SK-N-SH (cell line): ENCODE measurements around the gene AP1B1. TPM values are rescaled to one million over a fixed set of nuclear protein-coding genes. Genes with fewer than 3 reads are reported as not detected.

Experiments used
- CTCF ChIA-PET: fragments of 300-600, 350-600 bp; formaldehyde crosslinking; extraction: SDS; loops from one replicate; lab custom pipeline; 2021; lab: Yijun Ruan, JAX
- POLR2A ChIA-PET: fragments of 350-600 bp; sonication (Branson Sonifier 250); formaldehyde crosslinking; extraction: SDS; loops from one replicate; lab custom pipeline; 2020; ENCODE audit warnings: antibody characterized with exemption, inconsistent platforms; lab: Yijun Ruan, JAX
- DNase-seq: peaks from one replicate; pipeline ENCODE4 v3.0.0; 2012
- H2AFZ ChIP-seq: fragments of 200-600 bp; sonication (generic); 2 replicates; pipeline ENCODE4 v1.8.1; 2016; ENCODE audit warnings: antibody characterized with exemption, mild to moderate bottlenecking, low read depth
- H3F3A ChIP-seq: fragments of 200-600 bp; sonication (generic); replicated peaks from 2 replicates; pipeline ENCODE3; 2016; ENCODE audit warnings: antibody characterized with exemption, mild to moderate bottlenecking; ENCODE audit not compliant: insufficient read depth
- H3K27ac ChIP-seq, 2 experiments: fragments of 200-500 bp in 1 of 2; fragments of 200-600 bp in 1 of 2; sonication (Bioruptor generic) in 1 of 2; sonication (generic), shearing (Covaris generic) in 1 of 2; 2 replicates each; pipeline versions ENCODE4 v1.5.1 to v1.6.1; 2014 to 2016; ENCODE audit warnings: low read depth in 2 of 2, inconsistent platforms in 1 of 2, low read length in 1 of 2, mild to moderate bottlenecking in 1 of 2, mixed read lengths in 1 of 2
- H3K27me3 ChIP-seq: fragments of 200-600 bp; sonication (generic), shearing (Covaris generic); 2 replicates; pipeline ENCODE4 v1.6.1; 2016; ENCODE audit warnings: mixed run types; ENCODE audit not compliant: insufficient read depth
- H3K36me3 ChIP-seq, 2 experiments: fragments of 200-500 bp in 1 of 2; fragments of 200-600 bp in 1 of 2; sonication (Bioruptor generic) in 1 of 2; sonication (generic) in 1 of 2; replicated peaks in 1 of 2; 2 replicates each; pipeline versions ENCODE3 to v1.5.1; 2014 to 2016; ENCODE audit warnings: low read length in 1 of 2, mild to moderate bottlenecking in 1 of 2; ENCODE audit not compliant: insufficient read depth in 2 of 2, control insufficient read depth in 1 of 2
- H3K4me1 ChIP-seq, 2 experiments: fragments of 200-500 bp in 1 of 2; fragments of 200-600 bp in 1 of 2; sonication (Bioruptor generic) in 1 of 2; sonication (generic), shearing (Covaris generic) in 1 of 2; 2 replicates each; pipeline versions ENCODE4 v1.5.1 to v1.6.1; 2014 to 2016; ENCODE audit warnings: low read depth in 1 of 2, low read length in 1 of 2, mixed run types in 1 of 2; ENCODE audit not compliant: insufficient read depth in 2 of 2, control insufficient read depth in 1 of 2
- H3K4me2 ChIP-seq: fragments of 200-600 bp; sonication (generic), shearing (Covaris generic); 2 replicates; pipeline ENCODE4 v1.6.1; 2017; ENCODE audit warnings: mixed run types
- H3K4me3 ChIP-seq, 2 experiments: fragments of 200-500 bp in 1 of 2; fragments of 200-600 bp in 1 of 2; sonication (Bioruptor generic) in 1 of 2; sonication (generic), shearing (Covaris generic) in 1 of 2; 2 replicates each; pipeline versions ENCODE4 v1.5.1 to v1.8.1; 2014 to 2016; ENCODE audit warnings: low read depth in 2 of 2, inconsistent platforms in 1 of 2, low read length in 1 of 2, mild to moderate bottlenecking in 1 of 2, mixed read lengths in 1 of 2, moderate library complexity in 1 of 2
- H3K79me2 ChIP-seq: fragments of 200-600 bp; sonication (generic); 2 replicates; pipeline ENCODE4 v1.8.1; 2017; ENCODE audit warnings: mild to moderate bottlenecking; ENCODE audit not compliant: insufficient read depth
- H3K9ac ChIP-seq: fragments of 200-600 bp; sonication (generic); 2 replicates; pipeline ENCODE4 v1.6.1; 2017; ENCODE audit warnings: mixed run types
- H3K9me2 ChIP-seq: fragments of 200-600 bp; sonication (generic); 2 replicates; pipeline ENCODE4 v1.6.1; 2017; ENCODE audit warnings: mixed run types
- H3K9me3 ChIP-seq: fragments of 200-600 bp; sonication (generic); 2 replicates; pipeline ENCODE4 v1.6.1; 2017; ENCODE audit warnings: mixed run types, mild to moderate bottlenecking, moderate library complexity
- H4K20me1 ChIP-seq: fragments of 200-600 bp; sonication (generic); 2 replicates; pipeline ENCODE4 v1.6.1; 2017; ENCODE audit warnings: mild to moderate bottlenecking, mixed run types; ENCODE audit not compliant: insufficient read depth
- CHD2 ChIP-seq: fragments of 150-350 bp; IDR thresholded peaks from 2 replicates; pipeline ENCODE4 v1.6.1; 2018; ENCODE audit warnings: low read length; ENCODE audit not compliant: partially characterized antibody
- ELF1 ChIP-seq: IDR thresholded peaks from 2 replicates; pipeline ENCODE4 v1.4.0; 2012
- FOXM1 ChIP-seq: IDR thresholded peaks from 2 replicates; pipeline ENCODE4 v1.4.0; 2012; ENCODE audit warnings: low read depth, mild to moderate bottlenecking
- GABPA ChIP-seq: IDR thresholded peaks from 2 replicates; pipeline ENCODE4 v1.4.0; 2012; ENCODE audit warnings: low read depth, mild to moderate bottlenecking
- GATA2 ChIP-seq: sonication (generic); formaldehyde crosslinking; IDR thresholded peaks from 2 replicates; pipeline ENCODE4 v1.5.0; 2020; ENCODE audit warnings: mild to moderate bottlenecking, missing genetic modification reagents
- IRF3 ChIP-seq: fragments of 150-350 bp; IDR thresholded peaks from 2 replicates; pipeline ENCODE4 v1.6.1; 2016; ENCODE audit warnings: mild to moderate bottlenecking, low read depth, low read length
- MXI1 ChIP-seq: IDR thresholded peaks from 2 replicates; pipeline ENCODE4 v1.6.1; 2012; ENCODE audit warnings: mild to moderate bottlenecking, low read depth, low read length, improper control_type of control experiment
- PBX3 ChIP-seq: IDR thresholded peaks from 2 replicates; pipeline ENCODE4; 2012
- RAD21 ChIP-seq: IDR thresholded peaks from 2 replicates; pipeline ENCODE4 v1.6.1; 2012; ENCODE audit warnings: mild to moderate bottlenecking, low read length
- RFX5 ChIP-seq: IDR thresholded peaks from 2 replicates; pipeline ENCODE4 v1.6.1; 2012; ENCODE audit warnings: mild to moderate bottlenecking, improper control_type of control experiment, low read length
- RXRA ChIP-seq: IDR thresholded peaks from 2 replicates; pipeline ENCODE4 v1.4.0; 2012; ENCODE audit warnings: low read depth, mild to moderate bottlenecking, borderline replicate concordance
- TAF1 ChIP-seq: IDR thresholded peaks from 2 replicates; pipeline ENCODE4 v1.6.1; 2012; ENCODE audit warnings: low read depth, mild to moderate bottlenecking, low read length, moderate library complexity, borderline replicate concordance
- TEAD4 ChIP-seq: IDR thresholded peaks from 2 replicates; pipeline ENCODE4 v1.4.0; 2012; ENCODE audit warnings: mild to moderate bottlenecking, borderline replicate concordance; ENCODE audit not compliant: insufficient read depth
- USF1 ChIP-seq: IDR thresholded peaks from 2 replicates; pipeline ENCODE4 v1.4.0; 2012; ENCODE audit warnings: low read depth, borderline replicate concordance
- WGBS: methylation state at CpG from one replicate; pipeline ENCODE4 v1.1.6; 2017; ENCODE audit warnings: low lambda C conversion rate; 5-methylcytosine and 5-hydroxymethylcytosine counted together
- polyA plus RNA-seq, 3 experiments: library from polyadenylated mRNA; depleted of rRNA; stranded (reverse); fragments of >200 nt; gene quantifications; 2 replicates each; pipeline ENCODE4 v1.2.3, GENCODE V29; 2012

AP1B1 gene
- polyA plus RNA-seq, 1 of the 3 experiments (the other 2 are of a cell fraction) = 51.9 TPM

GRCh38 chr22:29310863-29311339 is 77.5 kb downstream of the AP1B1 start (continued):
- TF ChIP-seq PBX3 = peak; percentile 37; the same call in 1 of the 2 replicates
- no peak for TF ChIP-seq TEAD4
- no peak for TF ChIP-seq RXRA
- TF ChIP-seq FOXM1 = no peak
- TF ChIP-seq TAF1 = no peak

GRCh38 chr22:29310065-29310862 is 78.1 kb downstream of the AP1B1 start:
- H3K4me3 ChIP-seq = no peak overlapping the region
- H3K27ac ChIP-seq = peak overlapping the region in 1 of 2 experiments; percentile 88; a peak in 2 of 4 replicates
- peaks cover 6 to 7% of the 10 kb centered on the region in 2 experiments for H3K36me3 ChIP-seq
- H3F3A ChIP-seq = peaks cover 5% of the 10 kb centered on the region
- H3K79me2 ChIP-seq = peaks cover 30% of the 10 kb centered on the region
- peaks cover 18 to 39% of the 10 kb centered on the region in 2 experiments; a peak in 3 of 4 replicates for H3K4me1 ChIP-seq
- no peaks in the 10 kb centered on the region for H3K9me2 ChIP-seq
- H3K4me2 ChIP-seq = peak overlapping the region; percentile 71; the same call in 1 of the 2 replicates
- H3K9me3 ChIP-seq = no peaks in the 10 kb centered on the region
- TF ChIP-seq IRF3 (no peak), RFX5 (no peak), CHD2 (no peak), ELF1 (no peak), TAF1 (no peak), RAD21 (no peak), USF1 (no peak), GATA2 (CRISPR knock-in tag) (no peak), MXI1 (no peak), GABPA (no peak)
- no peak for DNase-seq
- peaks cover 18% of the 10 kb centered on the region; the same call in 1 of the 2 replicates for H4K20me1 ChIP-seq
- POLR2A ChIA-PET = no interaction called here
- H2AFZ ChIP-seq = no peak overlapping the region
- peaks cover 14% of the 10 kb centered on the region for H3K27me3 ChIP-seq
- CTCF ChIA-PET = interaction anchor here (1.0 to 4.5 kb wide), 4 partner anchors 10 to 953 kb away, joined by 3 to 35 read pairs (median 4); no protein-coding TSS in a partner anchor
- WGBS = 85% methylated on average over 14 of the region's 28 CpGs
- H3K9ac ChIP-seq = peak overlapping the region; percentile 39; the same call in 1 of the 2 replicates
